HG03571 (cell line): ENCODE measurements around the gene PIGW.

ENCODE experiments used
- ATAC-seq: cut with Tn5 transposase; IDR thresholded peaks from one replicate; pipeline ENCODE4 v1.9.1; 2021; ENCODE audit not compliant: unreplicated experiment

PIGW gene, protein sequence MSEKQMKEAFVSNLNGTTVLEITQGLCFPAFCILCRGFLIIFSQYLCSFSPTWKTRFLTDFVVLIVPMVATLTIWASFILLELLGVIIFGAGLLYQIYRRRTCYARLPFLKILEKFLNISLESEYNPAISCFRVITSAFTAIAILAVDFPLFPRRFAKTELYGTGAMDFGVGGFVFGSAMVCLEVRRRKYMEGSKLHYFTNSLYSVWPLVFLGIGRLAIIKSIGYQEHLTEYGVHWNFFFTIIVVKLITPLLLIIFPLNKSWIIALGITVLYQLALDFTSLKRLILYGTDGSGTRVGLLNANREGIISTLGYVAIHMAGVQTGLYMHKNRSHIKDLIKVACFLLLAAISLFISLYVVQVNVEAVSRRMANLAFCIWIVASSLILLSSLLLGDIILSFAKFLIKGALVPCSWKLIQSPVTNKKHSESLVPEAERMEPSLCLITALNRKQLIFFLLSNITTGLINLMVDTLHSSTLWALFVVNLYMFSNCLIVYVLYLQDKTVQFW

DNA sequence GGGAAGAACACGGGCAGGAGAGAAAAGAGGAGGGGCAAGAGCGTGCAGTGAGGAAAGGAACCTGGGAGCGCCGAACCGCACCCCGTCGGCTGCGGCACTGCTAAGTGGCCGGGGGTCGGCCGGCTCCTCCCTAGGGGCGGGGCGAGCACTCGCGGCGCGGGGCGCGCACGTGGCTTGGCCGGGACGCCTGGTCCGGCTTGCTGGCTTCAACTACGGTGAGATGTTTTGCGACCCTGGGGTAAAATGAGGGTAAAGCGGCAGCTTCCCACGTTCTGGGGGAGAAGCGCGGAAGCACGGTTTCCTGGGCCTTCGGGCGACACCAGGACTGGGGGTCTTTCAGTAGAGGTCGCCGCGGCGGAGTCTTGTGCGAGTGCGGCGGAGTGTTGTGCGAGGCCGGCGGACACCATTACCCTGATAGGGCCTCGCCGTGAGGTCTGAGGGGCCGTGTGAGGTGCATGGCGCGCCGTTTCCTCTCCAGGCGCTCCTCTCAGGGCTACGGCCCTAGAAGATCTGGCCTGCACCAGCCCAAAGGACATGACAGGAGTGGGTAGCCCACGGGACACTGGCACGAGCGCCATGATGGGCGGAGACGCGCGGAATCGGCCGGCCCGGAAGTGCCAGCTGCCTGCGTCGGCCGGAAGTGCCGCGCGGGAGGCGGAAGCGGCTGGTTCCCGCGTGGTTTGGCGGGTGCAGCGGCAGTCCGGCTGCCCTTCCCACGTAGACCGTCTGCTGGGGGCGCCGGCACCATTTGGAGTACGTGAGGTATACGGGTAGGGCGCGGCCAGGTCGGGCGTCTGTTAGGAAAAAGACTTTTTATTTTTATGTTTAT is at the start of gene PIGW, which contains the start of gene MYO19:
Gene PIGW, plus strand, starts transcription at position 148 of the 829 bp plus-strand sequence. CDS start 2,115 bp downstream, outside the sequence.
Gene MYO19, minus strand, starts transcription at position 29 of the 829 bp plus-strand sequence. CDS start 2,330 bp downstream, outside the sequence.
- ATAC-seq: peak; percentile 51

DNA sequence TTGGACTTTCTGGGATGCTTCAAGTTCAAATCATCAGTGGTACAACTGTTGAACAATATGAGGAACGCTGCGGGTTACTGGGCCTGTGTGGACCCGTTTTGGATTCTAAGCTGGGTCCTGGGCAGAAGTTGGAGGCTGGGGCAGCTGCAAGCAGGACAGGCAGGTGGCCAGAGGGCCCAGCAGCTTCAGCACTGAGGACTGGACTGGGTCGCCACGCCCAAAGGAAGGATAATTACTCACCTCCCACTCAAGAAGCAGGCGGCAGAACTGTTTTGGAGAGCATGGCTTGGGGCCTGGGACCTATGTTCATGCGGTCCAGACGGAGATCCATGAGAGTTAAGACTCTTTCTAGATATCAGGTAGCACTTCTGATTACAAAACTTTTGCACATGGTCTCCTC is 49.8 kb upstream of the PIGW start:
- ATAC-seq: no peak

GRCh38 chr17:36485805-36486203 is 49.0 kb upstream of the PIGW start:
- ATAC-seq: no peak

DNA sequence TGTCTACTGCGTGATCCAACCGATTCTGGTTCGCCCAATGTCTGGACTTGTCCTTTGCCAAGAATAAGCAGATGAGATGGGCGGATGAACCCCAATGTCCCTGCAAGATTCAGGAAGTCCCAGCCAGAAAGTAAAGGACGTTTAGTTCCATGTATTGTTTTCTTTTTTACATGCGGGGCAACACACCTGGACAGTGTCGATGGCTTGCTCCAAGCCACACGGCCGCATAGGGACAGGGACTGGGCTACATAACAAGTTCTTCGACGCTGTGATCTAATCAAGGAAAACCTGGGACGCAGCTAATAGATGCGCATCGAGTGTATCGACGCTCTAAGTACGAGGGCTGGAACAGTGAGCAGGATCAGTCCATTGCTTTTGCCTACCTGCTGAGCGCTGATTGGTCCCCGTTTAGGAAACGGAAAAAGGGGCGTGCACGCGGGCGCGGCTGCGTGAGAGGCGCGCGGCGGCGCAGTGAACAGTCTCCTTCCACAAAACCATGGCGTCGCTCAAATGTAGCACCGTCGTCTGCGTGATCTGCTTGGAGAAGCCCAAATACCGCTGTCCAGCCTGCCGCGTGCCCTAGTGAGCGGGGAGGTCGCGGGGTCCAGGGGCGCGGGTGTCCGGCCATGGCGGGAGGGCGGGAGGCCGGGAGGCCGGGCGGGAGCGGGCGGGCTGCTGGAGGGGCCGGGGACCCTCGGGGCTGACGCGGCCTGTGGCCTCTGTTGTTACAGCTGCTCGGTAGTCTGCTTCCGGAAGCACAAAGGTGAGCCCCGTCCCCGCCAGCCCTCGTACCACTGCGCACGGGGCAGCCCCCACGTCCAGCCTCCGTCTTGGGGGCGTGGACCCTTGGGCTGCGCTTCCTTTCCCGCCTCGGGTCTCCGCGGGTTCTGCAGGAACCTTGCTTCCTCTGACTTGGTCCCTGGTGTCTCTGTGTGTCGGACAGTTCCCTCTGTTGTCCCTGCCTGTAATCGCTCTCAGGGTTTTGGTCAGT is 48.3 kb upstream of the PIGW start, which contains the start of gene ZNHIT3:
Gene ZNHIT3, plus strand, starts transcription at position 478 of the 991 bp plus-strand sequence. Its CDS starts 19 bp downstream, at position 497.
- peak; percentile 77 for ATAC-seq

GRCh38 chr17:36493956-36494355 is 40.8 kb upstream of the PIGW start:
- ATAC-seq: no peak

GRCh38 chr17:36494674-36495073 is 40.1 kb upstream of the PIGW start:
- no peak for ATAC-seq

- ATAC-seq: no peak
Observed at GRCh38 chr17:36495076-36495578, 39.7 kb upstream of the PIGW start.

GRCh38 chr17:36496018-36496789 is 38.6 kb upstream of the PIGW start:
- ATAC-seq: no peak

DNA sequence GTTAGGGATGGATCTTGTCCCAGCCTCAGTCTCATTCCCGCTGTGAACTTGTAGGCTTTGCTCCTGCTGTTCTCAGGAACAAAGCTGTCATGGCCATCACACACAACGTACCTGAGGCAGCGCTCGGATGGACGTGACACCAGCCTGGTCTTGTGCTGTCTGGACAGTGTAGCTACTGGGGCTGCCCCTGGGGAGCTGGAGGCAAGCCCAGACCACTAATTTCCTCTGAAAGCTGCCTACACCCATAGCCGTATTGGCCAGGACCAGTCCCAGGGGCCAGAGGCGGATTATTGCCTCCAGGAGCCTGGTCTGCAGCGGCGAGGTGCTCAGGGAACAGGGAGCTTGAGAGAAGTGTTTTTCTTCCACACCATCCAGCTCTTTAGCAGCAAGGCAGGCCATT is 36.6 kb upstream of the PIGW start:
- ATAC-seq: no peak

GRCh38 chr17:36498560-36499300 is 36.1 kb upstream of the PIGW start:
- ATAC-seq: no peak

- ATAC-seq: no peak
Observed at GRCh38 chr17:36500745-36501225, 34.0 kb upstream of the PIGW start.

- no peak for ATAC-seq
Observed at GRCh38 chr17:36501351-36501750, 33.4 kb upstream of the PIGW start.

DNA sequence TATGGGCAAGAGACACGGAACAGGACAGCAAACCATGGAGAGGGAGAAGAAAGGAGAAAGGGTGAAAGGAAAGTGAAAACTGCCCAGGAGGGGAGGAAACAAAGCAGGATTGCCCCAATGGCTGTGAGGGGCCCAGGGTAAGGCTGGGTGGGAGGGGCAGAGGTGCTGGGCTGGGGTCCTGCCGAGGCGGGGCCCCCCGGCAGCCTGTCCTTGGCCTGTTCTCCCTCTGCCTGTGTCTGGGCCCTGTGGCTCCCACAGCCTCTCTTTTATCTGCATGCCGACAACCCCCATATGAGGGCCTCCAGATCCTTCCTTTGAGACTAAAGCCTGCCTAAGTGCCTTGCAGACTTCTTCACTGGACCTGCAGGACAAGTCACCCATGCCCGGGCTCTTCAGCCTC is 32.8 kb upstream of the PIGW start:
- ATAC-seq: no peak

GRCh38 chr17:36503456-36504155 is 31.2 kb upstream of the PIGW start:
- no peak for ATAC-seq

GRCh38 chr17:36504156-36504545 is 30.6 kb upstream of the PIGW start:
- ATAC-seq: no peak

DNA sequence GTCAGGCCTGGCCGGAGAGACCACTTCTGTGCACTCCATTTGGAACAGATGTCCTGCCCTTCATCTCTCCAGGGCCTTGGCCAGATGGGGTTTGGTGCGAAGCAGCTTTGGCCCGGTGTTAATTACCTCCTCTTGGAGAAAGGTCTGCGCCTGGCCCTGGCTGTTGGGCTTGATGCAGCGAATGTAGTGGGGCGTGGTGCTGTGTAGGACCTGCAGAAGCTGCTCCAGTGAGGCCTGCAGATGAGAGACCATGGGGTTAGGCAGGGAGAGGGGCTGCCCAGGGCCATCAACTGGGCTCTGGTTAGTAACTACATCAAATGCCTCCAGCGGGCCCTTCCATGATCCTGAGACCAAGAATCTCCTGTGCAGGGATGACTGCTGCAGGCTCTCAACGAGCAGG is 29.6 kb upstream of the PIGW start:
- ATAC-seq: no peak

GRCh38 chr17:36506249-36506826 is 28.4 kb upstream of the PIGW start:
- ATAC-seq: no peak

DNA sequence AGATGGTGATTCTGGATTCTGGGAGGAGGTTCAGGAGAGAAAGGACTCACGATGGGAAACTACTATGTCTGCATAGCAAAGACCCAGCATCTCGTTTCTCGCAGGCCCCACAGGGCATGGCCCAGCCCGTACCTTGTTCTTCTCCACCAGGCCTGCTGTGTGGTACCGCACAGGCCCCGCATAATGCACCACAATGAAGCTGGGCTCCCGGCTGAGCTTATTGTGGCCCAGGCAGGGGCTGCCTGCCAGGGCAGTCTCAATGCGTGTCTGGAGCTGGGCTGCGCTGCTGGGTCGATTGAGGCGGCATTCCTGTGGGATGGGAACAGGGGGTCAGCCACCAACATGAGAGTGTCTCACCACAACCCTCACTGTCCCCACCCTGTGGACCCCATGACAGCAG is 28.0 kb upstream of the PIGW start:
- no peak for ATAC-seq
